GM23248 (cell line): Measurements from ENCODE around the gene FUS. TPM values are rescaled to one million over a fixed set of nuclear protein-coding genes. Genes with fewer than 3 reads are reported as not detected.

Source experiments
- DNase-seq: peaks from one replicate; pipeline ENCODE4 v3.0.0-alpha.2; 2015
- H2AFZ ChIP-seq: fragments of 200-600 bp; sonication (generic); 2 replicates; pipeline ENCODE4 v1.6.1; 2016; ENCODE audit warnings: antibody characterized with exemption
- H3F3A ChIP-seq: fragments of 200-600 bp; sonication (generic); 2 replicates; pipeline ENCODE4 v1.6.1; 2016; ENCODE audit warnings: mild to moderate bottlenecking, antibody characterized with exemption, mixed run types; ENCODE audit not compliant: insufficient read depth
- H3K27ac ChIP-seq: fragments of 200-600 bp; sonication (generic); 2 replicates; pipeline ENCODE4 v1.5.1; 2016; ENCODE audit warnings: mild to moderate bottlenecking
- H3K27me3 ChIP-seq: fragments of 200-600 bp; sonication (generic); replicated peaks from 2 replicates; pipeline ENCODE4 v1.6.1; 2016; ENCODE audit warnings: mild to moderate bottlenecking; ENCODE audit not compliant: insufficient read depth
- H3K36me3 ChIP-seq: fragments of 200-600 bp; sonication (generic); 2 replicates; pipeline ENCODE4 v1.6.1; 2016; ENCODE audit warnings: low read depth, mild to moderate bottlenecking
- H3K4me1 ChIP-seq: fragments of 200-600 bp; sonication (generic); 2 replicates; pipeline ENCODE4 v1.6.1; 2016; ENCODE audit warnings: mild to moderate bottlenecking; ENCODE audit not compliant: insufficient read depth
- H3K4me2 ChIP-seq: fragments of 200-600 bp; sonication (generic); one replicate; pipeline ENCODE4 v1.6.1; 2016; ENCODE audit warnings: mild to moderate bottlenecking; ENCODE audit not compliant: unreplicated experiment
- H3K4me3 ChIP-seq: fragments of 200-600 bp; sonication (generic); 2 replicates; pipeline ENCODE4 v1.5.1; 2016; ENCODE audit warnings: mild to moderate bottlenecking
- H3K79me2 ChIP-seq: fragments of 200-600 bp; sonication (generic); 2 replicates; pipeline ENCODE4 v1.6.1; 2016; ENCODE audit warnings: mild to moderate bottlenecking; ENCODE audit not compliant: insufficient read depth
- H3K9ac ChIP-seq: fragments of 200-600 bp; sonication (generic); 2 replicates; pipeline ENCODE4 v1.6.1; 2016; ENCODE audit warnings: mild to moderate bottlenecking
- H3K9me2 ChIP-seq: fragments of 200-600 bp; sonication (generic); 2 replicates; pipeline ENCODE4 v1.6.1; 2016; ENCODE audit warnings: mixed run types, mild to moderate bottlenecking, moderate library complexity; ENCODE audit not compliant: insufficient read depth
- H3K9me3 ChIP-seq: fragments of 200-600 bp; sonication (generic); one replicate; pipeline ENCODE4 v1.6.1; 2017; ENCODE audit warnings: low read depth
- H4K20me1 ChIP-seq: fragments of 200-600 bp; sonication (generic); 2 replicates; pipeline ENCODE4 v1.6.0; 2016; ENCODE audit not compliant: insufficient read depth
- EZH2 ChIP-seq: fragments of 200-600 bp; sonication (generic); IDR thresholded peaks from 2 replicates; pipeline ENCODE4 v1.6.1; 2018; ENCODE audit warnings: antibody characterized with exemption, mild to moderate bottlenecking; ENCODE audit not compliant: insufficient read depth, poor library complexity, severe bottlenecking
- EZH2phosphoT487 ChIP-seq: fragments of 200-600 bp; sonication (generic); IDR thresholded peaks from 2 replicates; pipeline ENCODE4 v1.6.1; 2018; ENCODE audit warnings: antibody characterized with exemption, moderate library complexity, mild to moderate bottlenecking, low read depth; ENCODE audit not compliant: insufficient read depth
- WGBS, 2 experiments: methylation state at CpG; one replicate each; pipeline ENCODE4 v1.1.6; 2015 to 2017; ENCODE audit warnings: low lambda C conversion rate in 2 of 2, low coverage in 1 of 2; ENCODE audit errors: missing lambda C conversion rate in 2 of 2; 5-methylcytosine and 5-hydroxymethylcytosine counted together
- in situ Hi-C: fragments of 300-500 bp; cut with MboI; formaldehyde crosslinking; loops from 2 replicates; pipeline ENCODE4 v1.15.0; 2020
- polyA plus RNA-seq: library from polyadenylated mRNA; unstranded; fragments of >200 nt; fragmentation: Nextera tagmentation; extraction: Ambion mirVana; gene quantifications from 2 replicates; pipeline ENCODE4 v1.2.1, GENCODE V29; 2016
- total RNA-seq: library from RNA; depleted of rRNA; stranded (reverse); fragments of >200 nt; shearing (Covaris generic); gene quantifications from 2 replicates; pipeline ENCODE4 v1.2.3, GENCODE V29; 2014

FUS gene
- total and polyA plus RNA-seq, 2 experiments from 2014 or later = 22.5 to 166 TPM

DNA sequence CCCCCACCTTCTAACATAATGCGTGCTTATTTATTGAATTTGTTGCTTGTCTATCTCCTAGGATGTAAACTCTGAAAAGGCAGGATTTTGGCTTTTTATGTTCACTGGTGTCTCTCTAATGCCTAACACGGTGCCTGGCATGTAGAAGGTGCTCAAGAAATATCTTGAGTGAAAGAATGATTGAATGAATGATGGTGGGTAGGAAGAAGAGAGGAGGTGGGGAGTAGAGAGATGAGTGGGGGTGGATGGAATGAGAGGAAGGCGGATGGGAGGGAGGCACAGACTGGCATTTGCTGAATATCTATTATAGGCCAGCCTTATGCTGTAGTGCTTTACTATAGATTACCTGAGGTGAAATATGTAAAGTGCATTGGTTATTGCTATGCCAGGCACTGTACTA, 32.4 kb upstream of the FUS start:
- Histone ChIP-seq H4K20me1 (no peaks in the 10 kb centered on the region), H2AFZ (no peak overlapping the region), H3K4me2 (no peak overlapping the region), H3K4me1 (no peaks in the 10 kb centered on the region), H3K27me3 (peaks cover 25% of the 10 kb centered on the region), H3K9ac (no peak overlapping the region), H3K9me3 (no peaks in the 10 kb centered on the region), H3K27ac (no peak overlapping the region), H3K4me3 (no peak overlapping the region), H3K9me2 (no peaks in the 10 kb centered on the region), H3K79me2 (no peaks in the 10 kb centered on the region), H3F3A (no peaks in the 10 kb centered on the region), H3K36me3 (no peaks in the 10 kb centered on the region)
- 80 to 85% methylated on average over 3 of the region's 3 CpGs for whole genome bisulfite sequencing, 2 experiments
- in situ Hi-C loops = no loop called here
- no peak for DNase-seq
- TF ChIP-seq EZH2phosphoT487 = no peak

DNA sequence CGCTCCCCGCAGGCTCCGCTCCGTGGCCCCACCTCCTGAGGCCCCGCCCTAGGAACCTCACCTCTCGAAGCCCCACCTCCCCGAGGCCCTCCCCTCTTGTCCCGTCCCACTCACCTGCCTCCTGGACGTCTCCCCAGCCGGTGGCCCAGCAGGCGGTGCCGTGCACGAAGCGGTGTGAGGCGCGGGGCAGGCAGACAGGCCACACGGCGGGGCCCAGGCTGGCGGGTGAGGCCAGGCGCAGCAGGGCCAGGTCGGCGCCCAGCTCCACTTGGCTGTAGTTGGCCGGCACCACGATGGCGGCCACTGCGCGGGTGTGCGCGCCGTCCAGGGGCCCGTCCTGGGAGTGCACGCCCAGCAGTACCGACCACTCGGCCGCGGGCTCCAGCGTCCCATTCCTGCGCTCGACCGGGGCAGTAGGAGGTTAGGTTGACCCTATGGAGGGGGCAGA, 31.6 kb upstream of the FUS start:
- Histone ChIP-seq H3K27me3 (peaks cover 25% of the 10 kb centered on the region), H3K9me2 (no peaks in the 10 kb centered on the region), H3K4me2 (no peak overlapping the region), H3F3A (no peaks in the 10 kb centered on the region), H2AFZ (no peak overlapping the region), H3K36me3 (no peaks in the 10 kb centered on the region), H3K27ac (no peak overlapping the region), H4K20me1 (no peaks in the 10 kb centered on the region), H3K79me2 (no peaks in the 10 kb centered on the region), H3K4me1 (no peaks in the 10 kb centered on the region), H3K4me3 (no peak overlapping the region), H3K9ac (no peak overlapping the region), H3K9me3 (no peaks in the 10 kb centered on the region)
- no peak for TF ChIP-seq EZH2
- no peak for TF ChIP-seq EZH2phosphoT487
- no peak for DNase-seq
- 15 to 21% methylated on average over 26 to 36 of the region's 40 CpGs for WGBS, 2 experiments
- in situ Hi-C loops = no loop called here

DNA sequence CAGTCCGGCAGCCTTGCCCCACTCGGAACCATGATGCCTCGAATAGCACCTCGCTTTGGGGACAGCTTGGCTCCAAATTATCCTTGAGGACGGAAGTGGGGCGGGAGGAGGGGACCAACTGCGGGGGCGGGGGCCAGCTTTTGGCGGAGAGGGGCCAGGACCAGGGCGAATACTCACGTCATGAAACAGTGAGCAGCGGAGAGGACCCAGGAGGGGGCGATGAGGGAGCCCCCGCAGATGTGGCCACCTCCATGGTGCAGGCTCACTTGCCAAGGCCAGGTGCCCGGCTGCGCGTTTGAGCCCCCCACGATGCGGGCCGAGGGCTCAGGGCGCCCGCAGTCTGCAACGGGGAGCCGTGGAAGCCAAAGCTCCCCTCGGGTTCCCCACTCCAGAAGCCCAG, 31.0 kb upstream of the FUS start:
- in situ Hi-C loops = no loop called here
- Histone ChIP-seq H3K4me2 (no peak overlapping the region), H3K27ac (no peak overlapping the region), H3F3A (no peaks in the 10 kb centered on the region), H3K79me2 (no peaks in the 10 kb centered on the region), H3K4me3 (no peak overlapping the region), H2AFZ (no peak overlapping the region), H3K4me1 (no peaks in the 10 kb centered on the region), H3K36me3 (no peaks in the 10 kb centered on the region), H3K9ac (no peak overlapping the region), H3K9me2 (no peaks in the 10 kb centered on the region), H3K27me3 (peaks cover 25% of the 10 kb centered on the region), H4K20me1 (no peaks in the 10 kb centered on the region), H3K9me3 (no peaks in the 10 kb centered on the region)
- TF ChIP-seq EZH2phosphoT487 = no peak
- no peak for TF ChIP-seq EZH2
- DNase-seq = no peak
- WGBS, 2 experiments = 76 to 86% methylated on average over 17 to 25 of the region's 25 CpGs

DNA sequence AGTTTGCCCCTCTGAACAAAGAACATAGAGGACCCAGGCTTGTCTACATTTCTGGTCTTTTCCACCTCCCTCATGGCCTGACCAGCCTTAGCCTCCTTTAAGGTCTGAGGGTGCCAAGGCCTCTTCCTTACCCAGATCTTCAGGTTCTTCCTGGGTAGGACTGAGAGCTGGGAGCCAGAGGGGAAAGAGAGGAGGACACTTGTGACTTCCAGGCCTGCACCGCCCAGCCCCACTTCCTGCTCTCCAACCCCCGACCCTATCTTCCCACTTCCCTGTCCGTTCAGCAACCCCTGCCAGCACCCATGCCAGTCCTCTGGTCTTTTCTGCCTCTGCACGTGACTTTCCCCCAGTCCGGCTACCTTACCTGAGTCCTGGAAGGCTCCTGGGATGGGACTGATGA, 30.6 kb upstream of the FUS start:
- no peaks in the 10 kb centered on the region for H3K9me3 ChIP-seq
- H3K36me3 ChIP-seq = no peaks in the 10 kb centered on the region
- H3K27me3 ChIP-seq = peaks cover 25% of the 10 kb centered on the region
- no peak overlapping the region for H3K4me2 ChIP-seq
- H3K27ac ChIP-seq = no peak overlapping the region
- DNase-seq = no peak
- no peaks in the 10 kb centered on the region for H3K79me2 ChIP-seq
- H4K20me1 ChIP-seq = no peaks in the 10 kb centered on the region
- H3K9me2 ChIP-seq = no peaks in the 10 kb centered on the region
- H3K4me1 ChIP-seq = no peaks in the 10 kb centered on the region
- in situ Hi-C loops = no loop called here
- no peak for TF ChIP-seq EZH2
- no peak for TF ChIP-seq EZH2phosphoT487
- 55 to 57% methylated on average over 5 of the region's 5 CpGs for WGBS, 2 experiments
- H2AFZ ChIP-seq = no peak overlapping the region
- H3K4me3 ChIP-seq = no peak overlapping the region
- H3F3A ChIP-seq = no peaks in the 10 kb centered on the region
- no peak overlapping the region for H3K9ac ChIP-seq
